ENCODE data around the gene PTPRN2.

Gene PTPRN2

GRCh38 chr7:157763279-157764000 lies 824.2 kb downstream of the PTPRN2 start:
- Histone ChIP-seq H3K27me3 (ENCODE audit: control insufficient read depth, insufficient read depth, low read length) (no peaks in the 10 kb centered on the region), H3K9me3 (replicated peaks; ENCODE audit: low read length) (peaks cover 13% of the 10 kb centered on the region), H3K4me3 (ENCODE audit: low read length) (no peak overlapping the region)

GRCh38 chr7:157762824-157763223 lies 824.8 kb downstream of the PTPRN2 start:
- Histone ChIP-seq H3K36me3 (ENCODE audit: insufficient read depth, low read length) (no peaks in the 10 kb centered on the region), H3K4me1 (ENCODE audit: control insufficient read depth, insufficient read depth, low read length) (no peaks in the 10 kb centered on the region), H3K4me2 (ENCODE audit: low read length) (no peak overlapping the region), H3K4me3 (ENCODE audit: low read length) (no peak overlapping the region), H3K9ac (ENCODE audit: low read depth, low read length) (no peak overlapping the region), H3K9me3 (replicated peaks; ENCODE audit: low read length) (peaks cover 13% of the 10 kb centered on the region), H3K27me3 (ENCODE audit: control insufficient read depth, insufficient read depth, low read length) (no peaks in the 10 kb centered on the region)

More at GRCh38 chr7:157763279-157764000, 824.2 kb downstream of the PTPRN2 start:
- Histone ChIP-seq H3K4me2 (ENCODE audit: low read length) (no peak overlapping the region), H3K36me3 (ENCODE audit: insufficient read depth, low read length) (no peaks in the 10 kb centered on the region), H3K9ac (ENCODE audit: low read depth, low read length) (no peak overlapping the region), H3K4me1 (ENCODE audit: control insufficient read depth, insufficient read depth, low read length) (no peaks in the 10 kb centered on the region)

- Histone ChIP-seq H3K36me3 (ENCODE audit: insufficient read depth, low read length) (no peaks in the 10 kb centered on the region), H3K9ac (ENCODE audit: low read depth, low read length) (no peak overlapping the region), H3K27me3 (ENCODE audit: control insufficient read depth, insufficient read depth, low read length) (no peaks in the 10 kb centered on the region), H3K9me3 (replicated peaks; ENCODE audit: low read length) (peaks cover 5% of the 10 kb centered on the region), H3K4me3 (ENCODE audit: low read length) (no peak overlapping the region), H3K4me1 (ENCODE audit: control insufficient read depth, insufficient read depth, low read length) (no peaks in the 10 kb centered on the region), H3K4me2 (ENCODE audit: low read length) (no peak overlapping the region)
Observed at GRCh38 chr7:157760004-157760730, 827.5 kb downstream of the PTPRN2 start.

- H3K4me1 ChIP-seq (ENCODE audit: control insufficient read depth, insufficient read depth, low read length): no peaks in the 10 kb centered on the region
- no peaks in the 10 kb centered on the region for H3K27me3 ChIP-seq (ENCODE audit: control insufficient read depth, insufficient read depth, low read length)
- H3K36me3 ChIP-seq (ENCODE audit: insufficient read depth, low read length): no peaks in the 10 kb centered on the region
- no peak overlapping the region for H3K9ac ChIP-seq (ENCODE audit: low read depth, low read length)
- H3K9me3 ChIP-seq (replicated peaks; ENCODE audit: low read length): no peaks in the 10 kb centered on the region
- H3K4me3 ChIP-seq (ENCODE audit: low read length): no peak overlapping the region
- H3K4me2 ChIP-seq (ENCODE audit: low read length): no peak overlapping the region
Observed at GRCh38 chr7:157759246-157759805, 828.3 kb downstream of the PTPRN2 start.

- no peak overlapping the region for H3K4me3 ChIP-seq (ENCODE audit: low read length)
- H3K4me1 ChIP-seq (ENCODE audit: control insufficient read depth, insufficient read depth, low read length): no peaks in the 10 kb centered on the region
- H3K27me3 ChIP-seq (ENCODE audit: control insufficient read depth, insufficient read depth, low read length): no peaks in the 10 kb centered on the region
- H3K36me3 ChIP-seq (ENCODE audit: insufficient read depth, low read length): no peaks in the 10 kb centered on the region
- no peak overlapping the region for H3K9ac ChIP-seq (ENCODE audit: low read depth, low read length)
- H3K9me3 ChIP-seq (replicated peaks; ENCODE audit: low read length): no peaks in the 10 kb centered on the region
- H3K4me2 ChIP-seq (ENCODE audit: low read length): no peak overlapping the region
Observed at GRCh38 chr7:157758468-157759245, 829.0 kb downstream of the PTPRN2 start.

GRCh38 chr7:157757776-157758467 lies 829.7 kb downstream of the PTPRN2 start:
- no peaks in the 10 kb centered on the region for H3K9me3 ChIP-seq (replicated peaks; ENCODE audit: low read length)

GRCh38 chr7:157757211-157757610 lies 830.4 kb downstream of the PTPRN2 start:
- no peaks in the 10 kb centered on the region for H3K4me1 ChIP-seq (ENCODE audit: control insufficient read depth, insufficient read depth, low read length)
- H3K9ac ChIP-seq (ENCODE audit: low read depth, low read length): no peak overlapping the region
- no peak overlapping the region for H3K4me3 ChIP-seq (ENCODE audit: low read length)
- H3K4me2 ChIP-seq (ENCODE audit: low read length): no peak overlapping the region
- no peaks in the 10 kb centered on the region for H3K27me3 ChIP-seq (ENCODE audit: control insufficient read depth, insufficient read depth, low read length)
- no peaks in the 10 kb centered on the region for H3K9me3 ChIP-seq (replicated peaks; ENCODE audit: low read length)
- H3K36me3 ChIP-seq (ENCODE audit: insufficient read depth, low read length): no peaks in the 10 kb centered on the region

More at GRCh38 chr7:157757776-157758467, 829.7 kb downstream of the PTPRN2 start:
- H3K4me3 ChIP-seq (ENCODE audit: low read length): no peak overlapping the region
- no peaks in the 10 kb centered on the region for H3K36me3 ChIP-seq (ENCODE audit: insufficient read depth, low read length)
- H3K9ac ChIP-seq (ENCODE audit: low read depth, low read length): no peak overlapping the region
- no peaks in the 10 kb centered on the region for H3K27me3 ChIP-seq (ENCODE audit: control insufficient read depth, insufficient read depth, low read length)
- no peak overlapping the region for H3K4me2 ChIP-seq (ENCODE audit: low read length)
- no peaks in the 10 kb centered on the region for H3K4me1 ChIP-seq (ENCODE audit: control insufficient read depth, insufficient read depth, low read length)

GRCh38 chr7:157755741-157756140 lies 831.9 kb downstream of the PTPRN2 start:
- no peak overlapping the region for H3K4me2 ChIP-seq (ENCODE audit: low read length)
- no peak overlapping the region for H3K9ac ChIP-seq (ENCODE audit: low read depth, low read length)
- H3K27me3 ChIP-seq (ENCODE audit: control insufficient read depth, insufficient read depth, low read length): no peaks in the 10 kb centered on the region
- H3K9me3 ChIP-seq (replicated peaks; ENCODE audit: low read length): no peaks in the 10 kb centered on the region
- H3K4me3 ChIP-seq (ENCODE audit: low read length): no peak overlapping the region
- H3K36me3 ChIP-seq (ENCODE audit: insufficient read depth, low read length): no peaks in the 10 kb centered on the region
- no peaks in the 10 kb centered on the region for H3K4me1 ChIP-seq (ENCODE audit: control insufficient read depth, insufficient read depth, low read length)

- Histone ChIP-seq H3K4me1 (ENCODE audit: control insufficient read depth, insufficient read depth, low read length) (no peaks in the 10 kb centered on the region), H3K9ac (ENCODE audit: low read depth, low read length) (no peak overlapping the region), H3K36me3 (ENCODE audit: insufficient read depth, low read length) (no peaks in the 10 kb centered on the region), H3K4me2 (ENCODE audit: low read length) (no peak overlapping the region), H3K27me3 (ENCODE audit: control insufficient read depth, insufficient read depth, low read length) (no peaks in the 10 kb centered on the region), H3K4me3 (ENCODE audit: low read length) (no peak overlapping the region), H3K9me3 (replicated peaks; ENCODE audit: low read length) (peaks cover 2% of the 10 kb centered on the region)
Observed at GRCh38 chr7:157754416-157754790, 833.2 kb downstream of the PTPRN2 start.

- Histone ChIP-seq H3K4me2 (ENCODE audit: low read length) (no peak overlapping the region), H3K27me3 (ENCODE audit: control insufficient read depth, insufficient read depth, low read length) (no peaks in the 10 kb centered on the region), H3K36me3 (ENCODE audit: insufficient read depth, low read length) (no peaks in the 10 kb centered on the region), H3K9me3 (replicated peaks; ENCODE audit: low read length) (peaks cover 2% of the 10 kb centered on the region), H3K9ac (ENCODE audit: low read depth, low read length) (no peak overlapping the region), H3K4me3 (ENCODE audit: low read length) (no peak overlapping the region), H3K4me1 (ENCODE audit: control insufficient read depth, insufficient read depth, low read length) (no peaks in the 10 kb centered on the region)
Observed at GRCh38 chr7:157753713-157754415, 833.8 kb downstream of the PTPRN2 start.
